ENCODE results near the gene EIF4E2. TPM values are rescaled to one million over a fixed set of nuclear protein-coding genes. Genes with fewer than 3 reads are reported as not detected.

EIF4E2 gene
- total and polyA plus RNA-seq, 2 donors (not counting 3 experiments of a cell fraction or from before 2014, with no cell fraction given), result 50.0 to 96.5 TPM

DNA sequence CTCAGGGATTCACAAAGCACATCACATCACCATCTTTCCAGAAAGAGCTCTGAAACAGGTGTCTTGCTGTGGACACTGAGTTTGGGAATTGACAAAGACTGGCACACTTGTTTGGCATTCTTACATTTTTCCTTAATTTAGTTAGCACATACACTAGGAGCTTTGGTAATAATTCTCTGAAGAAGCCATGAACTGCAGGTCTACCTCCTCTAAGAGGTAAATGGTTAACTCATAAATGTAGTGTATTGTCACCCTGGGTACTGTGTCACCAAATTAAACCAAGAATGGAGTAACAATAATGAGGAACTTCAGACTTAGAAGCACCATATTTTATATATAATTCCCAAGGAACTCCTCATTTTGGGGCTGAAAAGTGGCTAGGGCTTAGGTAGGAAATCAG is 22.6 kb downstream of the EIF4E2 start:
- no peaks in the 10 kb centered on the region for H3K27me3 ChIP-seq (ENCODE audit: control insufficient read depth in 2 of 2, insufficient read depth in 2 of 2, low read length in 2 of 2)
- no peak overlapping the region for H3K9ac ChIP-seq (replicated peaks; ENCODE audit: extremely low read depth, insufficient read depth, low read length)
- DNase-seq (ENCODE audit: low read depth, low spot score) (no peak), FAIRE-seq (no peak)
- no peak overlapping the region for H3K4me3 ChIP-seq (replicated peaks in 1 of 3; ENCODE audit: insufficient read depth in 1 of 3, low read depth in 1 of 3, low read length in 3 of 3)
- no peaks in the 10 kb centered on the region for H3K9me3 ChIP-seq (replicated peaks; ENCODE audit: control insufficient read depth, insufficient read depth, low read length)
- no peaks in the 10 kb centered on the region for H4K20me1 ChIP-seq (replicated peaks; ENCODE audit: control insufficient read depth, extremely low read depth, insufficient read depth, low read length)
- H2AFZ ChIP-seq (ENCODE audit: low read depth, low read length), result no peak overlapping the region
- ChIA-PET CTCF (no interaction called here), POLR2A (no interaction called here)
- intact Hi-C loops (cut with micrococcal nuclease) (no loop called here), dilution Hi-C loops (cut with MboI; ENCODE audit: extremely low pct_ligation_motif_present, low sequenced_read_pairs) (no loop called here)
- H3K4me1 ChIP-seq (ENCODE audit: control insufficient read depth, extremely low read depth, insufficient read depth, low read length), result no peaks in the 10 kb centered on the region
- H3K4me2 ChIP-seq (ENCODE audit: insufficient read depth, low read length), result no peak overlapping the region
- H3K36me3 ChIP-seq (ENCODE audit: control insufficient read depth in 2 of 2, extremely low read depth in 1 of 2, insufficient read depth in 2 of 2, low read length in 2 of 2), result peaks cover 13 to 35% of the 10 kb centered on the region in 2 experiments
- no TSS peak for BruUV-seq (replicated peaks)
- no peaks in the 10 kb centered on the region for H3K79me2 ChIP-seq (ENCODE audit: control insufficient read depth, insufficient read depth, low read length)
- TF ChIP-seq JUN (IDR thresholded peaks at IDR 0.05; ENCODE audit: borderline replicate concordance, insufficient read depth, insufficient read length, low read depth) (no peak), FOS (IDR thresholded peaks at IDR 0.05; ENCODE audit: borderline replicate concordance, insufficient read depth, low read length) (no peak), POLR2AphosphoS5 (IDR thresholded peaks at IDR 0.05; ENCODE audit: insufficient read depth, low read depth, low read length) (no peak), GATA2 (IDR thresholded peaks at IDR 0.05; ENCODE audit: insufficient read depth, insufficient read length, low read depth, low read length) (no peak), EZH2 (IDR thresholded peaks at IDR 0.05; ENCODE audit: borderline replicate concordance, low read depth, low read length, severe bottlenecking) (no peak), POLR2A (IDR thresholded peaks at IDR 0.05; ENCODE audit: low read depth, low read length) (no peak), MYC (IDR thresholded peaks at IDR 0.05; ENCODE audit: low read depth, low read length) (no peak)
- TF ChIP-seq, protein P1, sequence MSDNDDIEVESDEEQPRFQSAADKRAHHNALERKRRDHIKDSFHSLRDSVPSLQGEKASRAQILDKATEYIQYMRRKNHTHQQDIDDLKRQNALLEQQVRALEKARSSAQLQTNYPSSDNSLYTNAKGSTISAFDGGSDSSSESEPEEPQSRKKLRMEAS (IDR thresholded peaks at IDR 0.05; ENCODE audit: insufficient read depth, insufficient read length), result no peak
- TF ChIP-seq, protein P2, sequence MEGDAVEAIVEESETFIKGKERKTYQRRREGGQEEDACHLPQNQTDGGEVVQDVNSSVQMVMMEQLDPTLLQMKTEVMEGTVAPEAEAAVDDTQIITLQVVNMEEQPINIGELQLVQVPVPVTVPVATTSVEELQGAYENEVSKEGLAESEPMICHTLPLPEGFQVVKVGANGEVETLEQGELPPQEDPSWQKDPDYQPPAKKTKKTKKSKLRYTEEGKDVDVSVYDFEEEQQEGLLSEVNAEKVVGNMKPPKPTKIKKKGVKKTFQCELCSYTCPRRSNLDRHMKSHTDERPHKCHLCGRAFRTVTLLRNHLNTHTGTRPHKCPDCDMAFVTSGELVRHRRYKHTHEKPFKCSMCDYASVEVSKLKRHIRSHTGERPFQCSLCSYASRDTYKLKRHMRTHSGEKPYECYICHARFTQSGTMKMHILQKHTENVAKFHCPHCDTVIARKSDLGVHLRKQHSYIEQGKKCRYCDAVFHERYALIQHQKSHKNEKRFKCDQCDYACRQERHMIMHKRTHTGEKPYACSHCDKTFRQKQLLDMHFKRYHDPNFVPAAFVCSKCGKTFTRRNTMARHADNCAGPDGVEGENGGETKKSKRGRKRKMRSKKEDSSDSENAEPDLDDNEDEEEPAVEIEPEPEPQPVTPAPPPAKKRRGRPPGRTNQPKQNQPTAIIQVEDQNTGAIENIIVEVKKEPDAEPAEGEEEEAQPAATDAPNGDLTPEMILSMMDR (IDR thresholded peaks at IDR 0.05; ENCODE audit: extremely low read depth in 1 of 2, insufficient read depth in 1 of 2, low read depth in 1 of 2, low read length in 2 of 2), result no peak
- H3K9me1 ChIP-seq (replicated peaks; ENCODE audit: control insufficient read depth, extremely low read depth, insufficient read depth, low read length), result no peaks in the 10 kb centered on the region
- H3K27ac ChIP-seq (ENCODE audit: insufficient read depth, low read depth, low read length), result no peak overlapping the region

All from endothelial cell of umbilical vein (primary cell).